PC-3 (cell line): ENCODE measurements around the gene DOCK1. TPM values are rescaled to one million over a fixed set of nuclear protein-coding genes. Genes with fewer than 3 reads are reported as not detected.

Source experiments
- ATAC-seq: fragments of 200-7000 bp; cut with Tn5 transposase; 2 replicates; pipeline ENCODE4 v1.9.1; 2020; ENCODE audit warnings: mild to moderate bottlenecking, moderate library complexity
- BruUV-seq: library from RNA; stranded (reverse); fragments of 400-500 nt; replicated peaks from 2 replicates; lab custom pipeline; 2021; lab: Mats Ljungman, UMichigan
- CTCF ChIA-PET: fragments of 300-600 bp; sonication (Branson Sonifier 250); formaldehyde crosslinking; loops from one replicate; lab custom pipeline; 2022; ENCODE audit warnings: antibody characterized with exemption; lab: Charles Lee
- POLR2A ChIA-PET: fragments of 300-600 bp; sonication (Branson Sonifier 250); formaldehyde crosslinking; loops from one replicate; lab custom pipeline; 2022; ENCODE audit warnings: antibody characterized with exemption; ENCODE audit not compliant: unreplicated experiment; lab: Charles Lee
- DNase-seq: peaks from one replicate; pipeline ENCODE4 v3.0.0-alpha.2; 2015
- H2AFZ ChIP-seq: fragments of 300-600 bp; sonication (generic); 2 replicates; pipeline ENCODE4 v1.6.0; 2016; ENCODE audit warnings: antibody characterized with exemption, low read length
- H3F3A ChIP-seq: fragments of 300-600 bp; sonication (generic); one replicate; pipeline ENCODE4 v1.6.0; 2017; ENCODE audit warnings: antibody characterized with exemption, low read length, control low read depth, mild to moderate bottlenecking; ENCODE audit not compliant: unreplicated experiment
- H3K27ac ChIP-seq: fragments of 300-600 bp; sonication (generic); 2 replicates; pipeline ENCODE4 v1.5.1; 2016; ENCODE audit warnings: mild to moderate bottlenecking, low read length
- H3K27me3 ChIP-seq: fragments of 300-600 bp; sonication (generic); 2 replicates; pipeline ENCODE4 v1.6.1; 2016; ENCODE audit warnings: low read length, mixed read lengths
- H3K36me3 ChIP-seq: fragments of 300-600 bp; sonication (generic); 2 replicates; pipeline ENCODE4 v1.6.1; 2016; ENCODE audit warnings: low read depth, mixed run types, low read length, mixed read lengths
- H3K4me1 ChIP-seq: fragments of 300-600 bp; sonication (generic); 2 replicates; pipeline ENCODE4 v1.5.1; 2016; ENCODE audit warnings: low read length; ENCODE audit not compliant: insufficient read depth
- H3K4me2 ChIP-seq: fragments of 300-600 bp; sonication (generic); 2 replicates; pipeline ENCODE4 v1.6.0; 2016; ENCODE audit warnings: low read length
- H3K4me3 ChIP-seq: fragments of 300-600 bp; sonication (generic); 2 replicates; pipeline ENCODE4 v1.5.1; 2016; ENCODE audit warnings: mild to moderate bottlenecking, low read length, mixed read lengths
- H3K79me2 ChIP-seq: fragments of 300-600 bp; sonication (generic); 2 replicates; pipeline ENCODE4 v1.6.1; 2017; ENCODE audit warnings: low read length, mixed read lengths
- H3K9ac ChIP-seq: fragments of 300-600 bp; sonication (generic); 2 replicates; pipeline ENCODE4 v1.6.0; 2016; ENCODE audit warnings: mild to moderate bottlenecking, low read length
- H3K9me2 ChIP-seq: fragments of 300-600 bp; sonication (generic); replicated peaks from 2 replicates; pipeline ENCODE4 v1.6.1; 2016; ENCODE audit warnings: mixed run types, low read length, mixed read lengths
- H3K9me3 ChIP-seq: fragments of 300-600 bp; sonication (generic); 2 replicates; pipeline ENCODE4 v1.6.1; 2016; ENCODE audit warnings: low read length, mixed read lengths
- H4K20me1 ChIP-seq: fragments of 300-600 bp; sonication (generic); 2 replicates; pipeline ENCODE4 v1.6.1; 2016; ENCODE audit warnings: low read length, mixed read lengths
- EZH2 ChIP-seq: fragments of 300-600 bp; sonication (generic); IDR thresholded peaks from one replicate; pipeline ENCODE4 v1.6.1; 2017; ENCODE audit warnings: antibody characterized with exemption, mild to moderate bottlenecking, low read length; ENCODE audit not compliant: unreplicated experiment
- EZH2phosphoT487 ChIP-seq: fragments of 300-600 bp; sonication (generic); IDR thresholded peaks from 2 replicates; pipeline ENCODE4 v1.6.1; 2018; ENCODE audit warnings: mild to moderate bottlenecking, antibody characterized with exemption, low read length, borderline replicate concordance
- intact Hi-C: fragments of 100-400 bp; cut with micrococcal nuclease; formaldehyde crosslinking; loops from 2 replicates; pipeline ENCODE4 v1.9.0; 2023
- total RNA-seq: library from RNA; depleted of rRNA; stranded (reverse); fragments of >200 nt; gene quantifications from 2 replicates; pipeline ENCODE4 v1.2.3, GENCODE V29; 2014
- TF ChIP-seq, protein P1 (sequence below): fragments of 300-600 bp; sonication (generic); conservative IDR thresholded peaks from 2 replicates; pipeline ENCODE4 v1.5.1; 2017; ENCODE audit warnings: antibody characterized with exemption, low read depth, mild to moderate bottlenecking, low read length

The DOCK1 gene
- total RNA-seq, 1 experiment from 2014 or later, result 34.3 TPM

DNA sequence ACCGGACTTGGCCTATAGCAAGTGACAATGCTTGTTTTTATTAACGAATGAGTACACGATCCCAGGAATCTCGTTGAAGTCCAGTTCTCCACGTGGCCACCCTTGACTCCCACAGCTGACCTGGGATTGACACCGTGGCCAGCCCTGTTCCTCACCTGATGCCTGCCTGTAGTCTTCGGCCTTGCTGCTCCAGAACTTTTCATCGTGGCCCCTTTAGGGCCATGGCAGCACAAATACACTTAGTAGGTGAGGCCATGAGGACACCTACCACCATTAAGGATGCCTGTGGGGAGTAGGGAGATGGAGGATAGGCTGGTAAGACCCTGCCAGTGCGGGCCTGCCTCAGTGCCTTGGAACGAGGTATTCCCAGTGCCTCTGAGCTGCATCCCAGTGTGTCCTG, 321.8 kb downstream of the DOCK1 start:
- DNase-seq, result no peak
- Histone ChIP-seq H3K9ac (no peak overlapping the region), H3K4me3 (no peak overlapping the region), H3K27ac (no peak overlapping the region), H3K36me3 (no peaks in the 10 kb centered on the region), H3K4me2 (no peak overlapping the region), H3F3A (no peaks in the 10 kb centered on the region), H3K27me3 (no peaks in the 10 kb centered on the region), H2AFZ (no peak overlapping the region), H4K20me1 (no peaks in the 10 kb centered on the region), H3K79me2 (no peaks in the 10 kb centered on the region), H3K9me2 (no peaks in the 10 kb centered on the region), H3K9me3 (no peaks in the 10 kb centered on the region), H3K4me1 (no peaks in the 10 kb centered on the region)
- TF ChIP-seq, protein P1, sequence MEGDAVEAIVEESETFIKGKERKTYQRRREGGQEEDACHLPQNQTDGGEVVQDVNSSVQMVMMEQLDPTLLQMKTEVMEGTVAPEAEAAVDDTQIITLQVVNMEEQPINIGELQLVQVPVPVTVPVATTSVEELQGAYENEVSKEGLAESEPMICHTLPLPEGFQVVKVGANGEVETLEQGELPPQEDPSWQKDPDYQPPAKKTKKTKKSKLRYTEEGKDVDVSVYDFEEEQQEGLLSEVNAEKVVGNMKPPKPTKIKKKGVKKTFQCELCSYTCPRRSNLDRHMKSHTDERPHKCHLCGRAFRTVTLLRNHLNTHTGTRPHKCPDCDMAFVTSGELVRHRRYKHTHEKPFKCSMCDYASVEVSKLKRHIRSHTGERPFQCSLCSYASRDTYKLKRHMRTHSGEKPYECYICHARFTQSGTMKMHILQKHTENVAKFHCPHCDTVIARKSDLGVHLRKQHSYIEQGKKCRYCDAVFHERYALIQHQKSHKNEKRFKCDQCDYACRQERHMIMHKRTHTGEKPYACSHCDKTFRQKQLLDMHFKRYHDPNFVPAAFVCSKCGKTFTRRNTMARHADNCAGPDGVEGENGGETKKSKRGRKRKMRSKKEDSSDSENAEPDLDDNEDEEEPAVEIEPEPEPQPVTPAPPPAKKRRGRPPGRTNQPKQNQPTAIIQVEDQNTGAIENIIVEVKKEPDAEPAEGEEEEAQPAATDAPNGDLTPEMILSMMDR, result no peak
- no peak for TF ChIP-seq EZH2phosphoT487
- no peak for TF ChIP-seq EZH2
- ChIA-PET POLR2A (no interaction called here), CTCF (no interaction called here)
- intact Hi-C loops, result no loop called here
- BruUV-seq, result no TSS peak
- ATAC-seq, result no peak

DNA sequence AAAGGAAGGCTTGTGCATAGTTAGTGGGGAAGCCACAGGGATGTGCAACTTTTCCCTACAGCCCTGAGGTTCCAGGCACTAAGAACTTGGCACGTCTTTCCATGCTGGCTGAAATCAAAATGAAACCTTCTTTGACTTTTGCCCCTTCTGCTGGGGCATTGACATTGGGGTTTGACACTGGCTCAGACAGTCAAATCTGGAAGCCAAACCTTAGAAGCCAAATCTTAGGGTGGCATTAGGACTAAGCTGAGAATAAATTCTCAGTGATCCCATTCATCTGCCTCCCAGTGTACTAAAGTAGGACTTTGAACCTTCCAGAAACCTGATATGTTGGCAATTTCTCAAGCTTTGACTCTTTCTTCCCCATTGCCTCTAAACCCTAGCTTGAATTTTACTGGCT, 322.4 kb downstream of the DOCK1 start:
- intact Hi-C loops, result no loop called here
- H3F3A ChIP-seq, result no peaks in the 10 kb centered on the region
- H3K9me3 ChIP-seq, result no peaks in the 10 kb centered on the region
- ATAC-seq, result no peak
- no peaks in the 10 kb centered on the region for H3K36me3 ChIP-seq
- H3K4me3 ChIP-seq, result no peak overlapping the region
- no peak overlapping the region for H2AFZ ChIP-seq
- H3K9ac ChIP-seq, result no peak overlapping the region
- DNase-seq, result no peak
- no peak overlapping the region for H3K4me2 ChIP-seq
- H3K27ac ChIP-seq, result no peak overlapping the region
- ChIA-PET CTCF (no interaction called here), POLR2A (no interaction called here)
- BruUV-seq, result no TSS peak
- no peaks in the 10 kb centered on the region for H3K79me2 ChIP-seq
- no peak for TF ChIP-seq EZH2phosphoT487
- TF ChIP-seq, protein P1, result no peak
- no peak for TF ChIP-seq EZH2
- no peaks in the 10 kb centered on the region for H3K9me2 ChIP-seq
- no peaks in the 10 kb centered on the region for H3K4me1 ChIP-seq
- H3K27me3 ChIP-seq, result no peaks in the 10 kb centered on the region
- H4K20me1 ChIP-seq, result no peaks in the 10 kb centered on the region

DNA sequence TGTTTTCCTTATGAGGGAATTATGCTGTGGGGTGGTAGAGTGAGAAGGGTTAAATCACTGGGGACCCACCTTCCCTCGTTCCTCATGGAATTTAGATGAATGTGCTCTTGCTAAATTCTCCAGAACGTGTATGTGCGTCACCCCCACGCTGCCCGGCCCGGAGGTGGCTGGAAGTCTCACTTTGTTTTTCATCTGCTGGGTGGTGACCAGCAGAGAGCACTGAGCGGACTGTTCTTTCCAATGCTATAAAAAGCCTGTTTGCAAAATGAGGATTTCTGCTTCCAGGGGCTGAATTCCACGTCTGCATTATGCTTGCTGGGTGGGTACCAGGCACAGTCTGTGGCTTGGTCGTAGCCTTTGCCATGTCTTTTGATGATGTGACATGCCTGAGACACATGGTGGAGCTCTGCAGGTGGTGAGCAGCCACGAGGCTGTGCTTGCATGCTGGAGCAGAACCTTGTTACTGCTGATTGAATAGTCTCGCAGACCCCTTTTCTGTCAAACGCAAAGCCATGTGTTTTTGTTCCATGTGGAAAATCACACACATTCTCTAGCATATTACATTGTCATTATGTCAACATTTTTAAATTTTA, 323.1 kb downstream of the DOCK1 start:
- intact Hi-C loops, result no loop called here
- no peak overlapping the region for H2AFZ ChIP-seq
- no peaks in the 10 kb centered on the region for H3K9me2 ChIP-seq
- TF ChIP-seq EZH2phosphoT487, result no peak
- TF ChIP-seq EZH2, result no peak
- TF ChIP-seq, protein P1, result no peak
- H3F3A ChIP-seq, result no peaks in the 10 kb centered on the region
- H3K27ac ChIP-seq, result no peak overlapping the region
- no TSS peak for BruUV-seq
- H3K4me3 ChIP-seq, result no peak overlapping the region
- H3K27me3 ChIP-seq, result no peaks in the 10 kb centered on the region
- H3K79me2 ChIP-seq, result no peaks in the 10 kb centered on the region
- no peaks in the 10 kb centered on the region for H4K20me1 ChIP-seq
- H3K9ac ChIP-seq, result no peak overlapping the region
- ATAC-seq (no peak), DNase-seq (no peak)
- H3K36me3 ChIP-seq, result no peaks in the 10 kb centered on the region
- CTCF ChIA-PET, result no interaction called here
- no peaks in the 10 kb centered on the region for H3K4me1 ChIP-seq
- no peaks in the 10 kb centered on the region for H3K9me3 ChIP-seq
- no peak overlapping the region for H3K4me2 ChIP-seq
- POLR2A ChIA-PET, result no interaction called here
